ENCODE results near the gene PLA2G6. TPM values are rescaled to one million over a fixed set of nuclear protein-coding genes. Genes with fewer than 3 reads are reported as not detected.

PLA2G6 gene
- total and polyA plus RNA-seq, 2 of the 13 experiments (the other 11 are each of a cell fraction or from before 2014, with no cell fraction given): 4.8 to 11.5 TPM

- TF ChIP-seq PRPF4 (IDR thresholded peaks at IDR 0.05; ENCODE audit: low read depth, low read length, poor library complexity, severe bottlenecking) (no peak), SYNCRIP (IDR thresholded peaks at IDR 0.05; ENCODE audit: insufficient read depth, low read depth, low read length) (no peak), CENPBD1 (CRISPR knock-in tag; IDR thresholded peaks at IDR 0.05; ENCODE audit: borderline replicate concordance, low read depth) (no peak), YY1 (IDR thresholded peaks at IDR 0.05; ENCODE audit: insufficient read depth, insufficient replicate concordance, low read depth, low read length) (no peak), ZNF264 (CRISPR knock-in tag; IDR thresholded peaks at IDR 0.05) (no peak), AGO1 (IDR thresholded peaks at IDR 0.05; ENCODE audit: low read depth, low read length, poor library complexity, severe bottlenecking) (no peak), SRY (CRISPR knock-in tag; IDR thresholded peaks at IDR 0.05) (no peak), EED (CRISPR knock-in tag; IDR thresholded peaks at IDR 0.05) (no peak), ZNF225 (CRISPR knock-in tag; IDR thresholded peaks at IDR 0.05) (no peak), ZNF331 (CRISPR knock-in tag; IDR thresholded peaks at IDR 0.05) (no peak), PRDM10 (CRISPR knock-in tag; IDR thresholded peaks at IDR 0.05; ENCODE audit: low read depth) (no peak)
Measured at GRCh38 chr22:38089474-38089851, 92.2 kb downstream of the PLA2G6 start (continued).
